HepG2 (cell line): ENCODE data around the gene HDAC3. TPM values are rescaled to one million over a fixed set of nuclear protein-coding genes. Genes with fewer than 3 reads are reported as not detected.
A peak's percentile ranks its signal among the peaks of the same experiment; 100 is the strongest.

Experiments
- ATAC-seq: fragments of 200-7000 bp; cut with Tn5 transposase; 3 replicates; pipeline ENCODE4 v1.9.1; 2020; ENCODE audit warnings: mild to moderate bottlenecking, moderate library complexity
- BruUV-seq: library from RNA; stranded (reverse); fragments of 400-500 nt; replicated peaks from 2 replicates; lab custom pipeline; 2021; lab: Mats Ljungman, UMichigan
- CTCF ChIA-PET: fragments of 300-600 bp; formaldehyde crosslinking; extraction: SDS; loops from one replicate; lab custom pipeline; 2021; ENCODE audit warnings: low total read pairs, inconsistent platforms, low intra/inter-chr PET ratio; lab: Yijun Ruan, JAX
- POLR2A ChIA-PET: fragments of 350-600 bp; sonication (Branson Sonifier 250); formaldehyde crosslinking; loops from one replicate; lab custom pipeline; 2020; ENCODE audit warnings: antibody characterized with exemption, inconsistent platforms; lab: Yijun Ruan, JAX
- DNase-seq: peaks from one replicate; pipeline ENCODE4 v3.0.0-alpha.2; 2015; ENCODE audit warnings: low spot score
- FAIRE-seq: peaks from 3 replicates; lab custom pipeline; 2011; peaks lifted over from hg19 to GRCh38; lab: Jason Lieb, UNC
- H2AFZ ChIP-seq: one replicate; pipeline ENCODE4 v1.6.1; 2011; ENCODE audit warnings: low read length, inconsistent platforms
- H3K27ac ChIP-seq: fragments of 300-600 bp; 3 replicates; pipeline ENCODE4 v1.8.0; 2011; ENCODE audit warnings: mixed run types, mild to moderate bottlenecking, mixed read lengths, low read length, inconsistent platforms; ENCODE audit not compliant: insufficient read depth; ENCODE audit errors: extremely low read length
- H3K27me3 ChIP-seq, 2 experiments: fragments of 200-600 bp in 1 of 2; 2 replicates in 1 of 2; 3 replicates in 1 of 2; pipeline versions ENCODE4 v1.6.0 to v1.8.0; 2011; ENCODE audit warnings: low read length in 2 of 2, mild to moderate bottlenecking in 2 of 2, moderate library complexity in 2 of 2, inconsistent platforms in 1 of 2; ENCODE audit not compliant: insufficient read depth in 2 of 2, control insufficient read depth in 1 of 2
- H3K36me3 ChIP-seq, 2 experiments: fragments of 200-600 bp in 1 of 2; replicated peaks in 1 of 2; 2 replicates in 1 of 2; 3 replicates in 1 of 2; pipeline versions ENCODE4 v1.5.1 to v1.8.0; 2011; ENCODE audit warnings: low read length in 2 of 2, inconsistent platforms in 1 of 2; ENCODE audit not compliant: insufficient read depth in 2 of 2, control insufficient read depth in 1 of 2
- H3K4me1 ChIP-seq: 2 replicates; pipeline ENCODE4 v1.5.1; 2012; ENCODE audit warnings: low read length, inconsistent platforms; ENCODE audit not compliant: insufficient read depth
- H3K4me2 ChIP-seq: 2 replicates; pipeline ENCODE4 v1.6.0; 2011; ENCODE audit warnings: low read depth, low read length, inconsistent platforms
- H3K4me3 ChIP-seq, 3 experiments: fragments of 200-600 bp in 1 of 3; sonication (generic), shearing (Covaris generic) in 1 of 3; replicated peaks in 1 of 3; 2 replicates each; pipeline ENCODE4 v1.5.1; 2011 to 2016; ENCODE audit warnings: low read length in 3 of 3, inconsistent platforms in 2 of 3, low read depth in 2 of 3, mild to moderate bottlenecking in 2 of 3, control low read depth in 1 of 3, mixed read lengths in 1 of 3; ENCODE audit not compliant: insufficient read depth in 1 of 3
- H3K79me2 ChIP-seq: one replicate; pipeline ENCODE4 v1.6.1; 2011; ENCODE audit warnings: low read length, inconsistent platforms; ENCODE audit not compliant: insufficient read depth
- H3K9ac ChIP-seq: 2 replicates; pipeline ENCODE4 v1.6.0; 2011; ENCODE audit warnings: mild to moderate bottlenecking, low read depth, low read length, inconsistent platforms; ENCODE audit not compliant: insufficient read depth
- H3K9me3 ChIP-seq: 2 replicates; pipeline ENCODE4 v1.5.1; 2012; ENCODE audit warnings: mild to moderate bottlenecking, low read length
- H4K20me1 ChIP-seq: 2 replicates; pipeline ENCODE4 v1.6.0; 2011; ENCODE audit warnings: inconsistent platforms, mild to moderate bottlenecking, low read length, moderate library complexity; ENCODE audit not compliant: insufficient read depth
- ERF ChIP-seq: IDR thresholded peaks from 2 replicates; pipeline ENCODE4 v1.6.1; 2018; ENCODE audit warnings: missing biosample characterization, missing genetic modification reagents
- JUNB ChIP-seq: sonication (generic); formaldehyde crosslinking; IDR thresholded peaks from 2 replicates; pipeline ENCODE4 v1.8.0; 2022; ENCODE audit warnings: missing genetic modification reagents, mild to moderate bottlenecking, borderline replicate concordance
- MYPOP ChIP-seq: sonication (generic); formaldehyde crosslinking; IDR thresholded peaks from 2 replicates; pipeline ENCODE4 v1.8.1; 2023; ENCODE audit warnings: mild to moderate bottlenecking, moderate library complexity, missing genetic modification reagents
- PREB ChIP-seq: sonication (generic); formaldehyde crosslinking; IDR thresholded peaks from 2 replicates; pipeline ENCODE4 v1.4.0; 2020; ENCODE audit warnings: missing genetic modification reagents
- ZNF20 ChIP-seq: sonication (generic); formaldehyde crosslinking; IDR thresholded peaks from 2 replicates; pipeline ENCODE4 v1.4.0; 2020; ENCODE audit warnings: mild to moderate bottlenecking, moderate library complexity, missing genetic modification reagents
- WGBS: methylation state at CpG from one replicate; pipeline ENCODE4 v1.1.6; 2017; ENCODE audit warnings: low lambda C conversion rate; 5-methylcytosine and 5-hydroxymethylcytosine counted together
- in situ Hi-C: cut with HindIII; loops from 2 replicates; pipeline ENCODE4 v1.10.0; 2017; ENCODE audit warnings: low pct_unique_long_range_greater_than_20kb; ENCODE audit not compliant: extremely low pct_ligation_motif_present
- intact Hi-C: fragments of 100-400 bp; cut with micrococcal nuclease; formaldehyde crosslinking; loops from one replicate; pipeline ENCODE4 v1.10.0; 2022; ENCODE audit not compliant: unreplicated experiment
- polyA plus RNA-seq, 8 experiments: library from polyadenylated mRNA; depleted of rRNA in 3 of 8; stranded (reverse) in 7 of 8; unstranded in 1 of 8; fragments of >200 nt; fragmentation: Illumina TruSeq in 4 of 8; extraction: Trizol in 4 of 8; gene quantifications; 2 replicates each; pipeline versions ENCODE4 v1.2.1 to v1.2.3, GENCODE V29; 2011 to 2016; ENCODE audit warnings: low read depth in 4 of 8, missing spikeins in 1 of 8, mixed read lengths in 1 of 8; ENCODE audit not compliant: insufficient read depth in 1 of 8
- total RNA-seq, 5 experiments: library from RNA; depleted of rRNA; stranded (reverse); fragments of >200 nt; fragmentation: Illumina TruSeq; extraction: Trizol; gene quantifications; 2 replicates each; pipeline ENCODE4 v1.2.3, GENCODE V29; 2016; ENCODE audit warnings: low read depth in 1 of 5

The HDAC3 gene
- total and polyA plus RNA-seq, 2 of the 13 experiments (the other 11 are each of a cell fraction or from before 2014, with no cell fraction given) = 84.0 to 94.1 TPM

GRCh38 chr5:141635646-141636045 is 1.0 kb downstream of the HDAC3 start:
- H3K27ac ChIP-seq = no peak overlapping the region
- DNase-seq = no peak
- H4K20me1 ChIP-seq = peaks cover 7% of the 10 kb centered on the region
- H3K4me2 ChIP-seq = peak overlapping the region; percentile 95
- TF ChIP-seq ZNF20 (CRISPR knock-in tag) = no peak
- 0 out of 2 replicates have a peak, but pooled peaks have one; percentile 31 for TF ChIP-seq MYPOP (CRISPR knock-in tag)
- TF ChIP-seq JUNB (CRISPR knock-in tag) = no peak
- no peak for TF ChIP-seq ERF
- TF ChIP-seq PREB (CRISPR knock-in tag) = no peak
- TF ChIP-seq, all 625 proteins: peak for 1
- Histone ChIP-seq H3K36me3 (peaks cover 2 to 25% of the 10 kb centered on the region in 2 experiments; a peak in 3 of 5 replicates), H3K4me1 (peaks cover 39% of the 10 kb centered on the region), H3K9me3 (no peaks in the 10 kb centered on the region), H3K27me3 (no peaks in the 10 kb centered on the region; a peak in 1 of 5 replicates), H2AFZ (no peak overlapping the region), H3K4me3 (peak overlapping the region; percentile 91 to 99 (median 99)), H3K9ac (peak overlapping the region; percentile 90), H3K79me2 (peaks cover 46% of the 10 kb centered on the region)
- intact Hi-C loops = no loop called here
- ATAC-seq (no peak), FAIRE-seq (no peak)
- ChIA-PET CTCF (no interaction called here), POLR2A (interaction anchor here (0.8 to 3.1 kb wide), 10 partner anchors 15 to 315 kb away, joined by 3 to 35 read pairs (median 11); partner anchors contain the start of genes DELE1, DIAPH1, FCHSD1 and TAF7)
- in situ Hi-C loops = loop anchor here (5.0 kb wide), 1 partner anchor 43 kb away; no protein-coding TSS in a partner anchor
- no TSS peak for BruUV-seq
- 52% methylated on average over 7 of the region's 7 CpGs for WGBS
